C4-2B (cell line): Measurements from ENCODE around the gene TTC28.

Source experiments
- H3K27ac ChIP-seq: fragments of 450-650 bp; 2 replicates; pipeline ENCODE4 v1.5.1; 2017
- ZFX ChIP-seq: fragments of 450-650 bp; IDR thresholded peaks from 2 replicates; pipeline ENCODE4 v1.6.1; 2017
- TF ChIP-seq, protein P1 (sequence below): fragments of 450-650 bp; conservative IDR thresholded peaks from 2 replicates; pipeline ENCODE4 v1.5.1; 2017; ENCODE audit warnings: mild to moderate bottlenecking

TTC28 gene

GRCh38 chr22:28329186-28330073, 350.2 kb downstream of the TTC28 start:
- no peak for TF ChIP-seq ZFX
- TF ChIP-seq, protein P1, sequence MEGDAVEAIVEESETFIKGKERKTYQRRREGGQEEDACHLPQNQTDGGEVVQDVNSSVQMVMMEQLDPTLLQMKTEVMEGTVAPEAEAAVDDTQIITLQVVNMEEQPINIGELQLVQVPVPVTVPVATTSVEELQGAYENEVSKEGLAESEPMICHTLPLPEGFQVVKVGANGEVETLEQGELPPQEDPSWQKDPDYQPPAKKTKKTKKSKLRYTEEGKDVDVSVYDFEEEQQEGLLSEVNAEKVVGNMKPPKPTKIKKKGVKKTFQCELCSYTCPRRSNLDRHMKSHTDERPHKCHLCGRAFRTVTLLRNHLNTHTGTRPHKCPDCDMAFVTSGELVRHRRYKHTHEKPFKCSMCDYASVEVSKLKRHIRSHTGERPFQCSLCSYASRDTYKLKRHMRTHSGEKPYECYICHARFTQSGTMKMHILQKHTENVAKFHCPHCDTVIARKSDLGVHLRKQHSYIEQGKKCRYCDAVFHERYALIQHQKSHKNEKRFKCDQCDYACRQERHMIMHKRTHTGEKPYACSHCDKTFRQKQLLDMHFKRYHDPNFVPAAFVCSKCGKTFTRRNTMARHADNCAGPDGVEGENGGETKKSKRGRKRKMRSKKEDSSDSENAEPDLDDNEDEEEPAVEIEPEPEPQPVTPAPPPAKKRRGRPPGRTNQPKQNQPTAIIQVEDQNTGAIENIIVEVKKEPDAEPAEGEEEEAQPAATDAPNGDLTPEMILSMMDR = no peak
- no peak overlapping the region for H3K27ac ChIP-seq

DNA sequence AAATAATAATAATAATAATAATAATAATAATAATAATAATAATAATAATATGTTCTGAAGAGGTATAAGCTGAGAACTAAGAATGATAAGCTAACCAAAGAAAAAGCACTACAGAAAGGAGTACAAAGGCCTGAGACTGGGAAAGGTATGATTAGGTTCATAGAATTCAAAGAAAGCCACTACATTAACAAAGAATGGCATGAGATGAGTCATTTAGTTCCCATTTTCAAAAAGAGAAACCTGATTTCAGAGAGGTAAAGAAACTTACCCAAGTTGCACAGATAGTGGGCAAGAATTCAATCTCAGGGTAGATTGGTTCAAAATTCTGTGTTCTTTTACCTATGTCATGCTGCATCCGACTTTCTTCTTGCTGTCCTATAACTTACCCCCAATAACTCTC, 350.9 kb downstream of the TTC28 start:
- TF ChIP-seq, protein P1 = no peak
- TF ChIP-seq ZFX = no peak
- no peak overlapping the region for H3K27ac ChIP-seq

DNA sequence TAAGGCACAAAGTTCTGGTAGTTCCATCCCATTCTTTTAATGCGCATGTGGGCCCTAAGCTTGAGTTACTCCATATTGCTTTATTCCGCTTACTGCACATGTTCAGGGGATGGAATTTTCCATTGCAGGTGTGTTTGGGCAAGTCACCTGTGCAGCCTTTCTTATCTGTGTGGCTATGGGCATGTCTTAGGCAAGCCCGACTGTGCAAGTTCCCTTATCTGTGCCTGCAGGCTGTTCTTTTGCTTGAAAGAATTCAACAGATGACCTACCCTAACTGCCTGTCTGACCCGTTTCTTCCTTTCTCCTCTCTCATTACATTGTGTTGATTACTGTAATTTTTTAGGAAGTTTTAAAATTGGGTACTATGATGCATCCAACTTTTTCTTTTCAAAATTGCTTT, 363.6 kb downstream of the TTC28 start:
- TF ChIP-seq ZFX = no peak
- TF ChIP-seq, protein P1 = no peak
- H3K27ac ChIP-seq = no peak overlapping the region

DNA sequence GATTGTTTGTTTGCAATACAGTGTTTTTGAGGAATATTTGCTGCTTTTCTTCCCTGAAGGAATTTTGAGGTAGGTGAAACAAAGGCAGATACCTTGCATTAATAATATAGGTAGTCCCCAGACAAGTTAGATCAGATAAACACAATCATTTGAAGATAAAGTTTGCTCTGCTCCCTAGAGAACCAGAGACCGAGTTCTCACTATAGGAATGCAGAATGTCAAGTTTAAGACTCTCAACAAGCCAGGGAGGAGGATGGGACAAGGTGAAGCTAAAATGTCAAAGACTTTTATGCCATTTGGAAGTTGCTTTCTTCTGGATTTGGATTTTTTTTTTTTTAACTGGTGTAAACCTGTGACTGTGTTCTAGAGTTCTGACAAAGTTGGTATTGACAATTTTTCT, 364.7 kb downstream of the TTC28 start:
- TF ChIP-seq, protein P1 = no peak
- no peak for TF ChIP-seq ZFX
- no peak overlapping the region for H3K27ac ChIP-seq

GRCh38 chr22:28310299-28310698, 369.3 kb downstream of the TTC28 start:
- TF ChIP-seq ZFX = no peak
- TF ChIP-seq, protein P1 = no peak
- no peak overlapping the region for H3K27ac ChIP-seq

DNA sequence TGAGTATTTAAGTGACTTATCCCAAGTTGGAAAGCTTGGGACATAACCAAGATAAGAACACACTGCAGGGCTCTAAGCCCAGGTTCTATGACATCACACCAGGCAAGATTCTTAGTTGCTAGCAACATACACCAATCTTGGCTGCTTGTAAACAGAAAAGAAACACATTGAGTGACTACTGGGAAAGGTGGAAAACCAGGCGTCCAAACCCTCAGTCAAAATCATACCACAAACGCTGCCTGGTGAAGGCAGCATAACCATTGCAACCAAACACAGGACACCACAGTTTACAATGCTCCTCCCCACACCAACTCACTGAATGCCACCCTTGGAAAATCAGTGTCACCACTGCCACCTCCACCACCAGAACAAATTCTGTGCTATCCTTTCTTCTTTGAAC, 379.9 kb downstream of the TTC28 start:
- no peak overlapping the region for H3K27ac ChIP-seq
- TF ChIP-seq ZFX = no peak
- TF ChIP-seq, protein P1 = no peak

DNA sequence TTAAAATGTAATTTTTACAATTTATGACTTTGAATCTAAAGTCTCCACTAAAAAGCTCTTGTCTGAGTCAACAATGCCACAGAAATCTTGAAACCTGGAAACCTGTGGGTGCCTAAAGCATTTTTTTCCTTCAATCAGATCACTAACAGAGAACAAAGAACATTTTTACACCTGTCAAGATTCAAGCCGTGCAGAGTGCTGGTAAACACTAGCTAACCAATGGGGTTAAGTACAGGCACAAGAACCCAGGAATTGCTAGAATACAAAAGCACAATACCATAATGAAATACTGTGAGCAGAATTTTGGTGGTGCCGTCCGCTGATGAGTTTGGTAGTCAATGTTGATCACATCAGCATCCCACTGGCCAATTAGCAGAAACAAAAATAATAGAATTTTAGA, 380.3 kb downstream of the TTC28 start:
- TF ChIP-seq ZFX = no peak
- TF ChIP-seq, protein P1 = no peak
- H3K27ac ChIP-seq = no peak overlapping the region
